GM21390 (cell line): ENCODE measurements around the gene ITGBL1.

Experiments used
- ATAC-seq: cut with Tn5 transposase; IDR thresholded peaks from one replicate; pipeline ENCODE4 v1.9.1; 2021; ENCODE audit not compliant: unreplicated experiment

ITGBL1 gene

GRCh38 chr13:101624210-101624922 is 171.9 kb downstream of the ITGBL1 start:
- ATAC-seq, result peak; percentile 18

GRCh38 chr13:101624981-101625380 is 172.5 kb downstream of the ITGBL1 start:
- ATAC-seq, result no peak

- ATAC-seq, result peak; percentile 90
These were observed 174.6 kb downstream of the ITGBL1 start for GRCh38 chr13:101626925-101627555.

GRCh38 chr13:101627556-101627943 is 175.1 kb downstream of the ITGBL1 start:
- peak; percentile 29 for ATAC-seq

- no peak for ATAC-seq
These were observed 176.4 kb downstream of the ITGBL1 start for GRCh38 chr13:101628900-101629299.

- ATAC-seq, result no peak
These were observed 178.9 kb downstream of the ITGBL1 start for GRCh38 chr13:101631395-101631794.

GRCh38 chr13:101634142-101634541 is 181.7 kb downstream of the ITGBL1 start:
- no peak for ATAC-seq

- ATAC-seq, result no peak
These were observed 187.2 kb downstream of the ITGBL1 start for GRCh38 chr13:101639711-101640110.

GRCh38 chr13:101640788-101641400 is 188.4 kb downstream of the ITGBL1 start:
- no peak for ATAC-seq

GRCh38 chr13:101645871-101646270 is 193.4 kb downstream of the ITGBL1 start:
- ATAC-seq, result no peak

- ATAC-seq, result no peak
These were observed 195.3 kb downstream of the ITGBL1 start for GRCh38 chr13:101647760-101648159.

- no peak for ATAC-seq
These were observed 196.5 kb downstream of the ITGBL1 start for GRCh38 chr13:101648766-101649487.

- ATAC-seq, result no peak
These were observed 197.1 kb downstream of the ITGBL1 start for GRCh38 chr13:101649488-101650126.

- no peak for ATAC-seq
These were observed 202.4 kb downstream of the ITGBL1 start for GRCh38 chr13:101654883-101655282.

- peak; percentile 89 for ATAC-seq
These were observed 203.0 kb downstream of the ITGBL1 start for GRCh38 chr13:101655435-101655834.

GRCh38 chr13:101660711-101661110 is 208.2 kb downstream of the ITGBL1 start:
- no peak for ATAC-seq

GRCh38 chr13:101661839-101662238 is 209.4 kb downstream of the ITGBL1 start:
- no peak for ATAC-seq

- no peak for ATAC-seq
These were observed 221.1 kb downstream of the ITGBL1 start for GRCh38 chr13:101673360-101674105.

GRCh38 chr13:101681834-101682233 is 229.4 kb downstream of the ITGBL1 start:
- no peak for ATAC-seq

GRCh38 chr13:101686003-101686402 is 233.5 kb downstream of the ITGBL1 start:
- no peak for ATAC-seq
